Activated naive CD8-positive, alpha-beta T cell (primary cell): ENCODE results near the gene DPYSL4.

Experiments used
- H3K27ac Mint-ChIP-seq: one replicate; pipeline ENCODE4 v1.8.0; 2021; ENCODE audit warnings: mixed read lengths
- H3K27me3 Mint-ChIP-seq: one replicate; pipeline ENCODE4 v1.8.0; 2021; ENCODE audit warnings: mixed read lengths
- H3K36me3 Mint-ChIP-seq: one replicate; pipeline ENCODE4 v1.8.0; 2021; ENCODE audit warnings: mixed read lengths
- H3K4me1 Mint-ChIP-seq: one replicate; pipeline ENCODE4 v1.8.0; 2021; ENCODE audit warnings: low read depth, mixed read lengths
- H3K4me3 Mint-ChIP-seq: one replicate; pipeline ENCODE4 v1.8.0; 2021; ENCODE audit warnings: mild to moderate bottlenecking, mixed read lengths
- H3K9me3 Mint-ChIP-seq: one replicate; pipeline ENCODE4 v1.8.0; 2021; ENCODE audit warnings: low read depth, mixed read lengths

Gene DPYSL4

DNA sequence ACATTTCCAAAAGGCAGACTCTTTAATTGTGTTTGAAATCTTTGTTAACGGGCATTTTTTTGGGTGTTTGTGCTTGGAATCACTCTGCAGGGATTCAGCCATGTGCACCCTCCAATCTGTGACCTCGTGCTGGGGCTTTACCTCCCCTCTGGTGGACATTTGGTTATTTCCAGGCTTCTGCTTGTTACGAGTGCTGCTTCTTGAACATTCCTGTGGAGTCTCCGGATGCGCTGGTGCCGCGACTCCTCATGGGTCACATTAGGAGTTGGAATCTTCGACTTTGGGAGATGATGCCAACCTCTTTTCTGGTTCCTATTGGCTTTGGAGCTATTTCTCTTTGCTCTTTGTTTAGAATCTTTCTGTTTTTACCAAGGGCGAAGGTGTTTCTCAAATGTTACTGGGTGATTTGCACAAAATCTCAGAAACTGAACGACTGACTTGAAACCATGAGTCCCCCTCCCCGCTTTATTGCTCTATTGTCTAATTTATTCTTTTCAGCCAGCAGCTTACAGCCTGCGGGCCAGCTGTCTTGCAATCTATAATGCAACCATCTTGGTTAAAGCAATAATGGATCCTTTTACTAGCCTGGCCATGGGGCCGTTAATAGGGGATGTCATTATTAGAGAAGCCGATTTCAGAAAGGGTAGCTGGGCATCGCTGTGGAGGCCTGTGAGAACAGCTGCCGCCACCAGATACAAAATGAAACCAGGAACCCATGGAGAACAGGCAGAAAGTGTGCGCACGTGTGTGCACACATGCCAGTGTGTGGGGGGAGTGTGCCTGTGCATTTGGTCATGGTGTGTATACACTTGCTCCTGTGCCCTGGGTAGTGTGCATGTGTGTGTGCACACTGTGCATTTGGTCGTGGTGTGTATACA lies 9.9 kb upstream of the DPYSL4 start:
- no peak overlapping the region for H3K4me3 Mint-ChIP-seq
- H3K4me1 Mint-ChIP-seq: peaks cover 7% of the 10 kb centered on the region
- H3K36me3 Mint-ChIP-seq: no peaks in the 10 kb centered on the region
- H3K27ac Mint-ChIP-seq: no peak overlapping the region
- H3K27me3 Mint-ChIP-seq: peaks cover 24% of the 10 kb centered on the region
- H3K9me3 Mint-ChIP-seq: no peaks in the 10 kb centered on the region

DNA sequence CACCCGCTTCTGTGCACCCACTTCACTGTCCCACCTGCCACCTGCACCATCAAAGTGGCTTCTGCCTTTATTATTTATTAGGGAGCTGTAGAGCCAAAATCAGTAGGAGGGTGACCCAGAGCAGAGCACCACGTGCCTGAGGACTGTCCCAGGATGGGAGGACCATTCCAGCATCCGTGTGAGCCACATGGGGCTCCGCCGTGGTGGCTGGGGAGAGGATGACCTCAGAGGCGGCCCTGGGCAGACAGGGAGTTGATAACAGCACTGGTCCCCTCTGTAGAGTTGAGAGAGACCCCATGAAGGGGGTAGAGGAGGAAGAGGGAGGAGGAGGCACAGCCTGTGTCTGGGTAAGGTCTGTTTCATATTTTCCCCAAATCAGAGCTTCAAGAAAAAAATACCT lies 8.7 kb upstream of the DPYSL4 start:
- no peak overlapping the region for H3K4me3 Mint-ChIP-seq
- H3K9me3 Mint-ChIP-seq: no peaks in the 10 kb centered on the region
- H3K4me1 Mint-ChIP-seq: peaks cover 7% of the 10 kb centered on the region
- H3K36me3 Mint-ChIP-seq: no peaks in the 10 kb centered on the region
- H3K27me3 Mint-ChIP-seq: peaks cover 25% of the 10 kb centered on the region
- no peak overlapping the region for H3K27ac Mint-ChIP-seq

DNA sequence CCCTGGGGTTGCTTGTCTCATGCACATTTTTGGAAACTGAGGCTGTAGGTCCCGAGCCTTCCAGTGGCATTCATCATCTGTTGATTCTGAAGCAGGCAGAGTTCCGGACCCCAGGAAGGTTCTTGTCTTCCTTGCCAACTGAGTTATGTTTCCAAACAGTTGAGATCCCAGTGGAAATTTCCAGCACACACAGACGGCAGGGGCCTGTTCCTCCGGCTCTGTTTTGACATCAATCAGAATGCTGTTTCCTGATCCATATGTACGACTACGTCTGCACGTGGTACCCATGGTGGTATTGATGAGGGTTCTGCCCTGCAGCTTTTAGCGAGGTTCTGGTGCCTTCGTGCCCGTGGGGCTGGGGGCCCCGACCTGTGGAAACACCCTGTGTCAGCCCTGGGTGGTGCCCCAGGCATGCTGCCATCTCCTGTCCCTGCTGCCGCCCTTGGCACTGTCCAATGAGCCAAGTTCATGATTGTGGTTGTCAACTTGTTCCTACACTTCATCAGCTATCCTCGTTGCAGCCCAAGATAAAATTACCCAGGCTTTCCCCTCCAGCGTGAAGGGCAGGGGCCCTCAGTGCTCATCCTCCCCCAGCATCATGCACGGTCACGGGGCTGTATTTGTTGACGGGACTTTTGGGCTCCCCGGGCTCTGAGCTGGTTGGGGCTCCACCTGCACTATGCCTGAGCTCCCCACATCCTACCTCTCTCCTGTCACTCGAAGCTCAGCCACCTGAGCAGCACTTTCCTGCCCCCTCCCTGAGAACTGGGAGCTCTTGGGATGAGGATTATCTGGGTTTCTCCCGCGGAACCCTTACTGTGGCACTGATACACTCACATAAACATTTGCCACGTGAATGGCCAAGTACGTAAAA lies 7.8 kb upstream of the DPYSL4 start:
- H3K27ac Mint-ChIP-seq: no peak overlapping the region
- H3K9me3 Mint-ChIP-seq: no peaks in the 10 kb centered on the region
- H3K4me1 Mint-ChIP-seq: peaks cover 2% of the 10 kb centered on the region
- H3K27me3 Mint-ChIP-seq: peaks cover 28% of the 10 kb centered on the region
- no peaks in the 10 kb centered on the region for H3K36me3 Mint-ChIP-seq
- no peak overlapping the region for H3K4me3 Mint-ChIP-seq

DNA sequence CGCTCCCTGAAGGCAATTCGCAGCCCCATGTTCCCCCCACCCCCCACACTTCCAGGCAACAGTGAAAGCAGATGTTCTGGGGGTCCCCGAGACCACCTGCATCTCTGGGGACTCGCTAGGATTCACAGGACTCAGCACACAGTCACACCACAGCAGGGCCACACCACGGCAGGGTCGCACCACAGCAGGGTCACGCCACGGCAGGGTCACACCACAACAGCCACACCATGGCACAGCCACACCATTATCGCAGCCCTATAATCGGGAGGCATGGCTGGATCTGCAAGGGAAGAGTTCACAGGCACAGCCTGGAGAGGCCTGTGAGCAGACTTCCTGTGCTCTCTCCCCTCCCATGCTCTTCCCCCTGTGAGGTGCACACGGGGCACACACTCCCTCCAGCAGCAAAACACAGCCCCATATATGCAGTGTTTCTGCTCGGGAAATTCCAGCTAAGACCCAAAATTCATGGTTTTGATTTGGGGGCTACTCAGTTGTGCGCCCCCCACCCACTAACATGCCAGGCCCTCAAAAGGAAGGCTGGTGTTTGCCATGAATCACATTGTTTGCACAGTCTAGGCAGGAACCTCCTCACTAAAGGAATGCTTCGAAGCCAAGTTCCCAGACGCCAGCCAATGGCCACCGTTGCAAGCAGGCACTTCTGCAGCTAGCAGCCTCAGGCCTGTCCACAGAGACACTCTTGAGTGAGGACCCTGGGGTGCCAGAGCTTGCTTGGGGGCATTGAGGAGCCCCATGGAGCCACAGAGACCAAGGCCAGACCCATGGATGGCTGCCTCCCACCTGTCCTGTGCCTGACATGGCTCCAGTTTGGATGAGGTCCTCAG lies 7.0 kb upstream of the DPYSL4 start:
- Mint-ChIP-seq H3K27me3 (peaks cover 31% of the 10 kb centered on the region), H3K27ac (no peak overlapping the region), H3K9me3 (no peaks in the 10 kb centered on the region), H3K4me3 (no peak overlapping the region), H3K4me1 (peaks cover 4% of the 10 kb centered on the region), H3K36me3 (no peaks in the 10 kb centered on the region)

DNA sequence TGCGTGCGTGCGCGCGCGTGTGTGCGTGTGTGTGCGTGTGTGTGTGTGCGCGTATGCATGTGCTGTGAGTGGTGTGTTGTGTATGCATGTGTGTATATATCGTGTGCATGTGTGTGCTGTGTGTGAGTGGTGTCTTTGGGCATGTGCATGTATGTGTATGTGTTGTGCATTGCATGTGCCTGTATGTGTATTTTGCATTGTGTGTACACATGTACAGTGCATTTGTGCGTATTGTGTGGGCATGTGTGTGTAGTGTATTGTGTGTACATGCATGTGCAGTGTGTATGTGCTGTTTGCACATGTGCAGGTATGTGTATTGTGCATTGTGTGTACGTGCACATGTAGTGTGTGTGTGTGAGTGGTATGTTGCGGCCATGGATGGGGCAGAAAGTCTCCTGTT lies 6.0 kb upstream of the DPYSL4 start:
- Mint-ChIP-seq H3K27ac (no peak overlapping the region), H3K4me1 (peaks cover 8% of the 10 kb centered on the region), H3K27me3 (peaks cover 34% of the 10 kb centered on the region), H3K9me3 (no peaks in the 10 kb centered on the region), H3K4me3 (no peak overlapping the region), H3K36me3 (no peaks in the 10 kb centered on the region)

DNA sequence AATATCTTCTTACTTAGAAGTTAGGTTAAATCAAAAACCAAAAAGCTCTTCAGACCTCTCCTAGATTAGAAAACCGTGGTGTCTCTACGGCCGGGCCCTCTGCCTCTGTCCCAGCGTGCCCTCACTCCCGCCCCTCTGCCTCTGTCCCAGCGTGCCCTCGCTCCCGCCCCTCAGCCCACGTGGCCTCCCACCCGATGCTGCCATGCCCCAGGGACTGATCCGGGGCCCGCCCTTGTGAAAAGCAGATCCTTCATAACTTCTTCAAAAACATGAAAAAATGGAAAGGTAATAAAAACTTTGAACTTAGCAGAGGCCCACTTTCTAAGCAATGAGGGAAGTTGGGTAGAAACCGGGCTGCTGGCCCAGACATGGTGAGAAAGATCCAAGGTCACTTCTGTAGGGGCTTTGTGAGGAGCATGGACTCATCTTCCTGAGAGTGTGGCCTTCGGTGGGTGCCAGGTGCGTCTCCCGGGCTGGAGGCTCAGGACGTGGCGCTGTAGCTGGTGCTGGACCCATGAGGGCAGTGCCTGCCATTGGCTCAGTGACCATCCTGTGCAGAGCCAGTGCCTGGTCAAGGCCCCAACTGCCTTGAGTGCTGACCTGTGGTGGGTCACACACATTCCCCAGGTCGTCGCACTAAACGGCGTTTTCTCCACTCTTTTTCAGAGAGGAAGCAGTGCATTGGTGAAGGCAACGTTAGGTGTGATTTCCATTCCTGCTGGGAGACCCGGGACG lies 4.9 kb upstream of the DPYSL4 start:
- Mint-ChIP-seq H3K27me3 (peaks cover 27% of the 10 kb centered on the region), H3K27ac (no peak overlapping the region), H3K36me3 (no peaks in the 10 kb centered on the region), H3K4me1 (peaks cover 6% of the 10 kb centered on the region), H3K4me3 (no peak overlapping the region), H3K9me3 (no peaks in the 10 kb centered on the region)

DNA sequence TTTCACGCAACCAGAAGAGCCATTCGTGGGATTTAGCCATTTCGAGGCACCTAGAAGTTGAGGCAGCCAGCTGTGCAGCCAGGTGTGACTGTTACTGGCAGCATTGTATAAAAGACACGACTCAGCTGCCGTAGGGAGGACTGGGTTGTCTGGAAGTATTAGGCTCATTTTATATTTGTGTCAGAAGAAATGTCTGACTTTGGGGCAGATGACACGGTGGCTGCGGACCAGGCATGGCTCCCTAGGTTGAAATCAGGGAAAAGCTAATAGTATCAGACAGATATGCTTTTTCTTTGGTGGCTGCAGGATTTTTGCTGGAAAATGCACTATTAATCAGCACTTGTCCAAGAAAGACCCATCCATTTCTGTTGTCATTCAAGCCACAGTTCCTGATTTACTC lies 4.2 kb upstream of the DPYSL4 start:
- Mint-ChIP-seq H3K4me3 (no peak overlapping the region), H3K9me3 (no peaks in the 10 kb centered on the region), H3K27ac (no peak overlapping the region), H3K27me3 (peaks cover 21% of the 10 kb centered on the region), H3K4me1 (peaks cover 6% of the 10 kb centered on the region), H3K36me3 (no peaks in the 10 kb centered on the region)

DNA sequence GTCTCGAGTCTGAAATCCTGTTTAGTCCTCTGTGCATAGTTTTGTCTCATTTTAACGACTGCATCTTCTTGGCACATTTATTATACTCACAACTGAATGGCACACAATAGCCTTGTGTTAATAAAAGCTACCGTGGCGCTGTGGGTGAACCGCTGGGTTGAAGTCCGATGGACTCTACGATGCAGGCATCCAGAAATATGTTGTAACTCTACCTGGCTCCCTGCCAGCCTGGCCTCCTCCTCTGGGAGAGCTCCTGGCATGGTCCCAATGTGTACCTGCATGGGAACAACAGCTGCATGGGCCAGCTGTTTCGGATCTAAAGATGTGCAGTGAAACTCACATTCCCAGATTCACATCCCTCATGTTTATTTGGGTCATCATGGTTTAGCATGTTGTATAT lies 3.7 kb upstream of the DPYSL4 start:
- Mint-ChIP-seq H3K36me3 (no peaks in the 10 kb centered on the region), H3K27me3 (peaks cover 18% of the 10 kb centered on the region), H3K27ac (no peak overlapping the region), H3K4me1 (peaks cover 8% of the 10 kb centered on the region), H3K9me3 (no peaks in the 10 kb centered on the region), H3K4me3 (no peak overlapping the region)

DNA sequence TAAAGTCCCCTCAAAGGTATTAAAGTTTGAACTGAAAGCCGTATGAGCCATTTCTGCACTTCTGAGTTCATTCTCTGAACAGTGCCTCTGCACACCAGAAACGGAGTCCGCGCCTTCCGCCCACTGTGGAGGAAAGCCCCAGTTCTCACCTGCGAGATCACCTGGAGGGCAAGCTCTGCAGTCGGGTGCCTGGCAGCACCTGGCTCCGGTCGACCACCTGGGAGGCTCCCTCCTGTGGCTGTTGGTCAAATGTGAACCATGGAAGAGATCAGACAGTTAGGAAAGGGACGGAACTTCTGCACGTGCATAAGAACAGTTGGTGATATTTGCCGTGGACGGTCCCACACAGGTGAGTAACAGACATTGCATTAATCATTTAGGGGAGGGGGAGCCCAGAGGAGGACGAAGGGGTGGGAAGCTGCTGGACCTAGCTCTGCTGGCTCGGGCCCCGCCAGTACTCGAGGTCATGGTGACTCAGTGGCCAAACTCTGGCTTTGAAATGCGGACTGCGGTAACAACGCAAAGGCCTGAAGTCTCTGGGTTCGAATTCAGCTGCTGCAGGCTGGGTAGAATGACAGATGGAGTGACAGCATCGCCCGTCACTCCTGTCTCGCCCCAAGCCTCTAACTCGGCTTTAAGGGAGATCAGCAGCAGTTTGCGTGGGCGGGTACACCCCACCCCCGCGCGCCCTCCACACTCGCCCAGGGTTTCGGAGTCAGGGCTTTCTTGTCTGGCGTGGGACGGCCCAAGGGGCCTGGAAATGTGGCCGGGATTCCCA lies 1.7 kb upstream of the DPYSL4 start:
- peaks cover 8% of the 10 kb centered on the region for H3K4me1 Mint-ChIP-seq
- H3K27ac Mint-ChIP-seq: no peak overlapping the region
- H3K9me3 Mint-ChIP-seq: no peaks in the 10 kb centered on the region
- peak overlapping the region; percentile 70 for H3K4me3 Mint-ChIP-seq
- peaks cover 21% of the 10 kb centered on the region for H3K27me3 Mint-ChIP-seq
- no peaks in the 10 kb centered on the region for H3K36me3 Mint-ChIP-seq

DNA sequence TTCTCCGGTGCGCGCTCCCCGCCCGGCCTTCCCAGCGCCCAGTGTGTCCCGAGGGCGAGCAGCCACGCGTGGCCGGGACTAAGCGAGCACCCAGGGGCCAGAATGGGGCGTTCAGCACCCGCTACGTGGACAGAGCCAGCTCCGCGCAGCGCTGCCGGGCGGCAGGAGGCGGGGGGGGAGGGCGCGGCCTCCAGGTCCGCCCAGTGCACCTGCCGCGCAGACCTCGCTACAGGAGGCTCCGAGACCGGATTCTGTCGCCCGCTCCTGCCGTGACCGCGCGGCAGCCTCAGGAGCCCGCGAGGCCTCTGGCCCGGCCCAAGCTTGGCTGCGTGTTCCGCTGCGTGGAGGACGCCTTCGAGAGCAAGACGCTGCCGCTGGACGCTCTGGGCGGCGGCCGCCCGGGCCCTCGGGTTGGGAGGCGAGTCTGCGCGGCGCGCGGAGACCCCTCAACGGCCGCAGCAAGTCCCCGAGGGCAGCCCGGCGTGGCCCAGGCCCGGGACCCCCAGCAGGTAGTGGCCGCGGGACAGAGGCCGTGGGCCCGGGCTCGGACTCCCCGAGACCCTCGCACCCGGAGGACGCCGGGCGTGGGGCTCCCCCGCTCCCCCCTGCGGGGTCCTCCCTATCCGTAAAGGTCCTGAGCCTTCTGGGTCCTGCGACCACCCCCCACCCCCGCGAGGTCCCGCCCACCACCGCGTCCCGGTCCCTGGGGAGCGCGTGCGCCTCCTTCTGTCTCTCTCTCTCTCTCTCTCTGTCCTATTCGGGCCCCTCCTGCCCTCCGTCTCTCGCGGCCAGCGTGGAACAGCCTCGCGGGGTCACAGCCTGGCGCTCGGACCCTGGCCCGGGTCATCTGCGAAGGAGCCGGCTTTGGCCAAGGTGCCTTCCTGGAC lies 904 bp upstream of the DPYSL4 start:
- H3K27ac Mint-ChIP-seq: no peak overlapping the region
- H3K36me3 Mint-ChIP-seq: no peaks in the 10 kb centered on the region
- H3K4me1 Mint-ChIP-seq: peaks cover 8% of the 10 kb centered on the region
- peak overlapping the region; percentile 42 for H3K4me3 Mint-ChIP-seq
- peaks cover 21% of the 10 kb centered on the region for H3K27me3 Mint-ChIP-seq
- no peaks in the 10 kb centered on the region for H3K9me3 Mint-ChIP-seq

DNA sequence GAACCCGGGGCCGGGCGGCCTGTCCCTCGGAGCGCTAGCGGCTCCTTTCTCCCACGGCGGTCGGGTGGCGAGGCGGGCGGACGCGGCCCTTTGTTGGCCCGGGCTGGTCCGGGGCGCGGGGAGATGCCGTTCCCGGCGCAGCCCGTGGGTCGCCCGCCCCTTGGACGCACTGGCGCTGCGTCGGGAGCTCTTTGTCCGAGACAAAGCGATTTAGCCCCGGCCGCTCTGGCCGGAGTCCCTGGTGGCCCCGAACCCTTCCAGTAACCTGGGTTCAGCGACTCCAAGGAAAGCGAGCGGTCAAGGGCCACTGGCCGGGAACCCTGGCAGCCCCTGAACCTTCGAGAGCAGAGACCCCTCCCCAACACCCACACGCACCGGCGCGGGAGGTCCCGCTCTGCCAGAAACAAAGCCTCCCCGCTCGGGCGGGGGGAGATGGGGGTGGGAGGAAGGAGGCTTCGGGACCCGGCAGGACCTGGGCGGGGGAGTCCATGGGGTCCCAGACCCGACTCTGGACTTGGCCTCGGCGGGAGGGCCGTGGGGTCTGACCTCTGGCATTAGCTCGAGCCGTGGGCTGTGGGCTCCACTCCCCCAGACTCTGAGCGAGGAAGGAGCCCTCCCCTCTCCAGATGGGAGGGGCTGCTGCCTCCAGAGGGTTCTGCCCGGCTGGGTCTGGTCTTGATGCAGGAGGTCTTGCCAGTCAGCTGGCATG lies 836 bp downstream of the DPYSL4 start:
- H3K27me3 Mint-ChIP-seq: peaks cover 21% of the 10 kb centered on the region
- H3K27ac Mint-ChIP-seq: no peak overlapping the region
- peaks cover 8% of the 10 kb centered on the region for H3K4me1 Mint-ChIP-seq
- H3K4me3 Mint-ChIP-seq: peak overlapping the region; percentile 18
- H3K36me3 Mint-ChIP-seq: no peaks in the 10 kb centered on the region
- no peaks in the 10 kb centered on the region for H3K9me3 Mint-ChIP-seq

DNA sequence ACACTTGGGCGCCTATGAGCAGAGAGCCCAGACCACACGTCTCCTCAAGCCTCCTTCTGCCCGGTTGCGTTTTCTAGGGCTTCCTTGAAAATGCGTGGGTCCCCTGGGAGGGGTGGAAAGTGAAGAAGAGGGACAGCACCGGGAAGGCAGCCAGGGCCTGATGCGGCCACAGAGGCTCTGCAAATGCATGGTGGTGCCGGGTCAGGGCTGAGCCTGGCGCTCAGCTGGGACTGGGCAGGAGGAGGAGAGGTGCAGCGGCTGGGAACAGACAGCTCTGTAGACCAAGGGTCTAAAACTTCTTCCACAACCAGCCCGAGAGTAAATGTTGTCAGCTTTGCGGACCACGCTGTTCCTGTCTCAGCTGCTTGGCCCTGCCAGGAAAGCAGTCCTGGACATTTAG lies 1.6 kb downstream of the DPYSL4 start:
- peaks cover 18% of the 10 kb centered on the region for H3K27me3 Mint-ChIP-seq
- peaks cover 8% of the 10 kb centered on the region for H3K4me1 Mint-ChIP-seq
- peak overlapping the region; percentile 47 for H3K4me3 Mint-ChIP-seq
- no peak overlapping the region for H3K27ac Mint-ChIP-seq
- no peaks in the 10 kb centered on the region for H3K36me3 Mint-ChIP-seq
- no peaks in the 10 kb centered on the region for H3K9me3 Mint-ChIP-seq
